ENCODE measurements around the gene NCOA7. TPM values are rescaled to one million over a fixed set of nuclear protein-coding genes. Genes with fewer than 3 reads are reported as not detected.

Gene NCOA7
- total and polyA plus RNA-seq, 9 of the 15 experiments (the other 6 are each of a cell fraction or from before 2014, with no cell fraction given) = 5.8 to 14.6 (median 9.3) TPM

DNA sequence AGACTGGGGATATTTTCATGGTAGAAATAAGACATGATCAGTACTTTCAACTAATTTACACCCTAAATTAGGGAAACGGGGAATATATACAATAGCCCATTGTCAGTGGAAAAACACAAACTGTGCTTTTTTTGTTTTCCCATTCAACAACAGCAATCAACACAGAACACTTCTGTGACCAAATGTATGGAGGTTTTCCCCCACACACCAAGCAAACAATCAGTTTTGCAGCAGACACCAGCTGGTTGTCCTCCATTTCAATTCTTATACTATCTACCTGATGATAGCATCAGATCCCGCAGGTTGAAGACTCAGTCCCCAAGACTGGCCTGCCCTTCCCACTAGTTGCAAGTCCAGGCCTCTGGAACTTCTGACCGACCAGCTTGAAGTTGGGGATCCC is 170.4 kb downstream of the NCOA7 start:
- no peaks in the 10 kb centered on the region for H3K9me1 ChIP-seq (ENCODE audit: control insufficient read depth, insufficient read depth, low read length)
- TF ChIP-seq ZNF146 (CRISPR knock-in tag; IDR thresholded peaks at IDR 0.05; ENCODE audit: unreplicated experiment) (no peak), NFE2L1 (tag; IDR thresholded peaks at IDR 0.05; ENCODE audit: borderline replicate concordance, low read depth) (no peak), ZNF830 (CRISPR knock-in tag; IDR thresholded peaks at IDR 0.05) (no peak), ZNF134 (CRISPR knock-in tag; conservative IDR thresholded peaks at IDR 0.05) (no peak), RHOXF2B (CRISPR knock-in tag; conservative IDR thresholded peaks at IDR 0.05) (no peak), ZNF589 (CRISPR knock-in tag; IDR thresholded peaks at IDR 0.05; ENCODE audit: low read depth) (no peak), SIN3B (IDR thresholded peaks at IDR 0.05; ENCODE audit: low read depth) (no peak), PTRF (tag; IDR thresholded peaks at IDR 0.05) (no peak), ZNF668 (CRISPR knock-in tag; IDR thresholded peaks at IDR 0.05) (no peak), ZNF316 (IDR thresholded peaks at IDR 0.05) (no peak), E2F5 (CRISPR knock-in tag; IDR thresholded peaks at IDR 0.05) (no peak), ZNF445 (CRISPR knock-in tag; IDR thresholded peaks at IDR 0.05; ENCODE audit: low read depth) (no peak), POLR3A (IDR thresholded peaks at IDR 0.05; ENCODE audit: borderline replicate concordance, extremely low read depth, insufficient read depth, insufficient read length) (no peak)
- TF ChIP-seq, protein P1, sequence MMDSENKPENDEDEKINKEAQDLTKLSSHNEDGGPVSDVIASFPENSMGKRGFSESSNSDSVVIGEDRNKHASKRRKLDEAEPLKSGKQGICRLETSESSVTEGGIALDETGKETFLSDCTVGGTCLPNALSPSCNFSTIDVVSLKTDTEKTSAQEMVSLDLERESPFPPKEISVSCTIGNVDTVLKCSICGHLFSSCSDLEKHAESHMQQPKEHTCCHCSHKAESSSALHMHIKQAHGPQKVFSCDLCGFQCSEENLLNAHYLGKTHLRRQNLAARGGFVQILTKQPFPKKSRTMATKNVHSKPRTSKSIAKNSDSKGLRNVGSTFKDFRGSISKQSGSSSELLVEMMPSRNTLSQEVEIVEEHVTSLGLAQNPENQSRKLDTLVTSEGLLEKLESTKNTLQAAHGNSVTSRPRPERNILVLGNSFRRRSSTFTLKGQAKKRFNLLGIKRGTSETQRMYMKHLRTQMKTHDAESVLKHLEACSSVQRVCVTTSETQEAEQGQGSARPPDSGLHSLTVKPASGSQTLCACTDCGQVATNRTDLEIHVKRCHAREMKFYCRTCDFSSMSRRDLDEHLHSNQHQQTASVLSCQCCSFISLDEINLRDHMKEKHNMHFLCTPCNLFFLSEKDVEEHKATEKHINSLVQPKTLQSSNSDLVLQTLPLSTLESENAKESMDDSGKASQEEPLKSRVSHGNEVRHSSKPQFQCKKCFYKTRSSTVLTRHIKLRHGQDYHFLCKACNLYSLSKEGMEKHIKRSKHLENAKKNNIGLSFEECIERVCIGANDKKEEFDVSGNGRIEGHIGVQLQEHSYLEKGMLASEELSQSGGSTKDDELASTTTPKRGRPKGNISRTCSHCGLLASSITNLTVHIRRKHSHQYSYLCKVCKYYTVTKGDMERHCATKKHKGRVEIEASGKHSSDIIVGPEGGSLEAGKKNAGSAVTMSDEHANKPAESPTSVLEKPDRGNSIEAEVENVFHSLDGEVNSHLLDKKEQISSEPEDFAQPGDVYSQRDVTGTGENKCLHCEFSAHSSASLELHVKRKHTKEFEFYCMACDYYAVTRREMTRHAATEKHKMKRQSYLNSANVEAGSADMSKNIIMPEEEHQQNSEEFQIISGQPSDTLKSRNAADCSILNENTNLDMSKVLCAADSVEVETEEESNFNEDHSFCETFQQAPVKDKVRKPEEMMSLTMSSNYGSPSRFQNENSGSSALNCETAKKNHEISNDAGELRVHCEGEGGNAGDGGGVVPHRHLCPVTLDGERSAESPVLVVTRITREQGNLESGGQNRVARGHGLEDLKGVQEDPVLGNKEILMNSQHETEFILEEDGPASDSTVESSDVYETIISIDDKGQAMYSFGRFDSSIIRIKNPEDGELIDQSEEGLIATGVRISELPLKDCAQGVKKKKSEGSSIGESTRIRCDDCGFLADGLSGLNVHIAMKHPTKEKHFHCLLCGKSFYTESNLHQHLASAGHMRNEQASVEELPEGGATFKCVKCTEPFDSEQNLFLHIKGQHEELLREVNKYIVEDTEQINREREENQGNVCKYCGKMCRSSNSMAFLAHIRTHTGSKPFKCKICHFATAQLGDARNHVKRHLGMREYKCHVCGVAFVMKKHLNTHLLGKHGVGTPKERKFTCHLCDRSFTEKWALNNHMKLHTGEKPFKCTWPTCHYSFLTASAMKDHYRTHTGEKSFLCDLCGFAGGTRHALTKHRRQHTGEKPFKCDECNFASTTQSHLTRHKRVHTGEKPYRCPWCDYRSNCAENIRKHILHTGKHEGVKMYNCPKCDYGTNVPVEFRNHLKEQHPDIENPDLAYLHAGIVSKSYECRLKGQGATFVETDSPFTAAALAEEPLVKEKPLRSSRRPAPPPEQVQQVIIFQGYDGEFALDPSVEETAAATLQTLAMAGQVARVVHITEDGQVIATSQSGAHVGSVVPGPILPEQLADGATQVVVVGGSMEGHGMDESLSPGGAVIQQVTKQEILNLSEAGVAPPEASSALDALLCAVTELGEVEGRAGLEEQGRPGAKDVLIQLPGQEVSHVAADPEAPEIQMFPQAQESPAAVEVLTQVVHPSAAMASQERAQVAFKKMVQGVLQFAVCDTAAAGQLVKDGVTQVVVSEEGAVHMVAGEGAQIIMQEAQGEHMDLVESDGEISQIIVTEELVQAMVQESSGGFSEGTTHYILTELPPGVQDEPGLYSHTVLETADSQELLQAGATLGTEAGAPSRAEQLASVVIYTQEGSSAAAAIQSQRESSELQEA (IDR thresholded peaks at IDR 0.05; ENCODE audit: low read depth) = no peak
- H3K9ac ChIP-seq (ENCODE audit: insufficient read depth in 1 of 2, low read depth in 2 of 2, low read length in 2 of 2) = no peak overlapping the region
- H4K20me1 ChIP-seq (replicated peaks; ENCODE audit: control insufficient read depth, insufficient read depth, low read length) = no peaks in the 10 kb centered on the region
- no TSS peak for BruUV-seq (replicated peaks)
- no peak overlapping the region for H3K4me3 ChIP-seq
- FAIRE-seq (no peak), ATAC-seq (no peak), DNase-seq (ENCODE audit: extremely low read depth in 1 of 4, low spot score in 3 of 4) (no peak)
- ChIA-PET POLR2A (interaction anchor here (0.8 to 1.1 kb wide), 3 partner anchors 15 to 660 kb away, joined by 3 to 4 read pairs (median 3); no protein-coding TSS in a partner anchor), CTCF (ENCODE audit: low intra/inter-chr PET ratio) (no interaction called here)
- peaks cover 13 to 39% of the 10 kb centered on the region in 2 experiments for H3K4me1 ChIP-seq (replicated peaks in 1 of 2; ENCODE audit: control insufficient read depth in 2 of 2, insufficient read depth in 2 of 2, low read length in 2 of 2)
- 58% methylated on average over 3 of the region's 3 CpGs for WGBS (ENCODE audit: insufficient coverage, low coverage, missing lambda C conversion rate)
- no peak overlapping the region for H3K27ac ChIP-seq (ENCODE audit: extremely low read depth, low read depth, low read length)
- intact Hi-C loops (cut with micrococcal nuclease) = no loop called here
- in situ Hi-C loops (cut with MboI) = no loop called here
- peaks cover 3% of the 10 kb centered on the region; the same call in 2 of the 3 replicates for H3K36me3 ChIP-seq (ENCODE audit: control insufficient read depth, insufficient read depth, low read length)
- no peaks in the 10 kb centered on the region for H3K27me3 ChIP-seq (ENCODE audit: control insufficient read depth in 2 of 2, insufficient read depth in 2 of 2, low read length in 2 of 2)
- H3K4me2 ChIP-seq (ENCODE audit: insufficient read depth, low read length) = no peak overlapping the region
- no peaks in the 10 kb centered on the region for H3K9me3 ChIP-seq (replicated peaks; ENCODE audit: control insufficient read depth, insufficient read depth, low read depth, low read length)
- H2AFZ ChIP-seq (ENCODE audit: low read depth, low read length) = no peak overlapping the region
- H3K79me2 ChIP-seq (ENCODE audit: control insufficient read depth, insufficient read depth, low read length) = peaks cover 65% of the 10 kb centered on the region
